Measurements from ENCODE around the gene MXI1. TPM values are rescaled to one million over a fixed set of nuclear protein-coding genes. Genes with fewer than 3 reads are reported as not detected.
A peak's percentile ranks its signal among the peaks of the same experiment; 100 is the strongest.

The MXI1 gene
- total RNA-seq, 2 donors from 2014 or later: 31.3 to 55.4 TPM

DNA sequence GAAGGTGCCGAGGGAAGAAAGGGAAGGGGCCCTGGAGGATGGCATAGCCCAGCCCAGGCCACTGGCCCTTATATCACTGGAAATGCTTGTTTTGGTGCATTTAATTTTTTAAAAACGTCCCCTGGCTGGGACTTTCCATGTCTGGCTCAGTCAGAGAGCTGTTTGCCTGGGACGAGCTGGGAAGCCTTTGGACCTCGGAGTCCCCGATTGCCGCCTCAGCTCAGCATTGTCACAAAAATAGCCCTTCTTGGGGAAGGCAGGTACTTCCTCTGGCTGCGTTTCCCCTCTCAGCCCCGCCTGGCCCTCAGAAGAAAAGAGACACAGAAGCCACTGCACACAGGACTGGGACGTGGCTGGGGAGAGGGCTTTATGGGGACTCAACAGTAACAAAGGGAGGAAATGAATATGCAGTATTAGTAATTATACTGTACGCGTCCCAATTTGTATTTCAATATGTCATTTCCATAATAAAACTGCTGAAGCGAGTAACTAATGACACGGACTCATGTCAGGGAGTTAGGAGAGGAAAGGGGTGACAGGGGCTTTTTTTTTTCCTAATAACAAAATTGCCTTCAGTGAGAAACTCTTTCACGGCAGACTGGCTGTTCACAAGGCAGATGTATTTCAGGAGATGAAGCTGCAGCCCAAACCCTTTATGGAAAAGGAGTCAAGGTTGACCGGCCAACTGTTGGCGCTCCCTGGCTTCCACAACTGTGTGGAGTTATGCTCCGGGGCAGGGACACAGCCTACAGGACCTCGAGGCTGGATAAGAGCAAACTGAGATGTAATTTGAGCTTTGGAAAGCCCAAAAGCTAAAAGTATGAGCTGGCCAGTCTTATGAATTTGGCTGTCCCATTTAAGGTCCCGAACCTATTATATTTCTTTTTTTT is 31.0 kb upstream of the MXI1 start:
- peaks cover 14% of the 10 kb centered on the region for H3K27me3 ChIP-seq (ENCODE audit: control insufficient read depth, insufficient read depth, low read length, poor library complexity, severe bottlenecking)
- H3K9me3 Mint-ChIP-seq: no peaks in the 10 kb centered on the region
- TF ChIP-seq, protein P1, sequence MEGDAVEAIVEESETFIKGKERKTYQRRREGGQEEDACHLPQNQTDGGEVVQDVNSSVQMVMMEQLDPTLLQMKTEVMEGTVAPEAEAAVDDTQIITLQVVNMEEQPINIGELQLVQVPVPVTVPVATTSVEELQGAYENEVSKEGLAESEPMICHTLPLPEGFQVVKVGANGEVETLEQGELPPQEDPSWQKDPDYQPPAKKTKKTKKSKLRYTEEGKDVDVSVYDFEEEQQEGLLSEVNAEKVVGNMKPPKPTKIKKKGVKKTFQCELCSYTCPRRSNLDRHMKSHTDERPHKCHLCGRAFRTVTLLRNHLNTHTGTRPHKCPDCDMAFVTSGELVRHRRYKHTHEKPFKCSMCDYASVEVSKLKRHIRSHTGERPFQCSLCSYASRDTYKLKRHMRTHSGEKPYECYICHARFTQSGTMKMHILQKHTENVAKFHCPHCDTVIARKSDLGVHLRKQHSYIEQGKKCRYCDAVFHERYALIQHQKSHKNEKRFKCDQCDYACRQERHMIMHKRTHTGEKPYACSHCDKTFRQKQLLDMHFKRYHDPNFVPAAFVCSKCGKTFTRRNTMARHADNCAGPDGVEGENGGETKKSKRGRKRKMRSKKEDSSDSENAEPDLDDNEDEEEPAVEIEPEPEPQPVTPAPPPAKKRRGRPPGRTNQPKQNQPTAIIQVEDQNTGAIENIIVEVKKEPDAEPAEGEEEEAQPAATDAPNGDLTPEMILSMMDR (conservative IDR thresholded peaks at IDR 0.05): no peak

GRCh38 chr10:110179220-110179619 is 28.2 kb upstream of the MXI1 start:
- peaks cover 42% of the 10 kb centered on the region for H3K27me3 Mint-ChIP-seq (ENCODE audit: insufficient read depth)

More for the DNA sequence above, 31.0 kb upstream of the MXI1 start:
- H3K36me3 Mint-ChIP-seq (ENCODE audit: low read depth): no peaks in the 10 kb centered on the region
- peaks cover 3% of the 10 kb centered on the region for H3K4me1 Mint-ChIP-seq
- H3K27ac Mint-ChIP-seq: no peak overlapping the region
- no peak overlapping the region for H3K9ac ChIP-seq (ENCODE audit: extremely low read depth, low read length, poor library complexity, severe bottlenecking)
- H3K27me3 Mint-ChIP-seq (ENCODE audit: insufficient read depth): peaks cover 69% of the 10 kb centered on the region
- DNase-seq: peak; percentile 39
- no peaks in the 10 kb centered on the region for H3K36me3 ChIP-seq (ENCODE audit: control insufficient read depth, insufficient read depth, low read length)
- H3K9me3 ChIP-seq (ENCODE audit: control insufficient read depth, low read length): no peaks in the 10 kb centered on the region
- no peak overlapping the region for H3K4me3 ChIP-seq (ENCODE audit: low read length)
- H3K4me1 ChIP-seq (ENCODE audit: control insufficient read depth, insufficient read depth, low read length): peaks cover 7% of the 10 kb centered on the region
- no peak overlapping the region for H3K4me3 Mint-ChIP-seq
- no peak overlapping the region for H3K27ac ChIP-seq (ENCODE audit: low read depth, low read length)
- WGBS, 2 experiments (ENCODE audit: insufficient coverage in 1 of 2, insufficient read length in 1 of 2): 70 to 82% methylated on average over 13 to 18 of the region's 19 CpGs

DNA sequence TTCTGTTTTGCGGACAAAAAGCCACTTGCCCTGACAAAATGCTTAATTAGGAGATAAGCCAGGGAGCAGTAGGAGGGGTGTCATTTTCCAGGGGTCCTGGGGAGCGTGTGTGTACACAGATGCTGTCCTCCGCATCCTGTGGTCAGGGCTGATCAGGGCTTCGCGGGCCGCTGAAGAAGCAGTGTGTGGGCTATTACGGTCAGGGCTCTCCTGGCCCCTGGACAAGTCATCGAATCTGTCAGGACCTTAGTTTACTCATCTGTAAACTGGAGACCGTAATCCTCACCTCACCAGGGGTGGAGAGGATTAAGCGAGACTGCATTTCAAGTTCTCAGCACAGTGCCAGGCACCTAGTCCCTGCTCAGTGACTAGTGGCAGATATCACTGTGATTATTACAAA is 26.0 kb upstream of the MXI1 start:
- peaks cover 4% of the 10 kb centered on the region for H3K4me1 ChIP-seq (ENCODE audit: control insufficient read depth, insufficient read depth, low read length)
- H3K9me3 ChIP-seq (ENCODE audit: control insufficient read depth, low read length): no peaks in the 10 kb centered on the region
- no peaks in the 10 kb centered on the region for H3K27me3 ChIP-seq (ENCODE audit: control insufficient read depth, insufficient read depth, low read length, poor library complexity, severe bottlenecking)
- Mint-ChIP-seq H3K27ac (peak overlapping the region; percentile 77), H3K9me3 (no peaks in the 10 kb centered on the region), H3K36me3 (ENCODE audit: low read depth) (no peaks in the 10 kb centered on the region), H3K4me1 (peaks cover 9% of the 10 kb centered on the region), H3K27me3 (ENCODE audit: insufficient read depth) (peaks cover 30% of the 10 kb centered on the region), H3K4me3 (no peak overlapping the region)
- H3K9ac ChIP-seq (ENCODE audit: extremely low read depth, low read length, poor library complexity, severe bottlenecking): no peak overlapping the region
- no peak overlapping the region for H3K4me3 ChIP-seq (ENCODE audit: low read length)
- 61 to 64% methylated on average over 7 to 10 of the region's 10 CpGs for WGBS, 2 experiments (ENCODE audit: insufficient coverage in 1 of 2, insufficient read length in 1 of 2)
- no peaks in the 10 kb centered on the region for H3K36me3 ChIP-seq (ENCODE audit: control insufficient read depth, insufficient read depth, low read length)
- H3K27ac ChIP-seq (ENCODE audit: low read depth, low read length): no peak overlapping the region
- DNase-seq: peak; percentile 60
- TF ChIP-seq, protein P1 (conservative IDR thresholded peaks at IDR 0.05): no peak

More at GRCh38 chr10:110179220-110179619, 28.2 kb upstream of the MXI1 start:
- H3K36me3 Mint-ChIP-seq (ENCODE audit: low read depth): no peaks in the 10 kb centered on the region
- peaks cover 9% of the 10 kb centered on the region for H3K4me1 Mint-ChIP-seq
- Histone ChIP-seq H3K27ac (ENCODE audit: low read depth, low read length) (no peak overlapping the region), H3K9me3 (ENCODE audit: control insufficient read depth, low read length) (no peaks in the 10 kb centered on the region), H3K27me3 (ENCODE audit: control insufficient read depth, insufficient read depth, low read length, poor library complexity, severe bottlenecking) (peaks cover 4% of the 10 kb centered on the region), H3K4me1 (ENCODE audit: control insufficient read depth, insufficient read depth, low read length) (peaks cover 11% of the 10 kb centered on the region), H3K4me3 (ENCODE audit: low read length) (no peak overlapping the region), H3K36me3 (ENCODE audit: control insufficient read depth, insufficient read depth, low read length) (no peaks in the 10 kb centered on the region), H3K9ac (ENCODE audit: extremely low read depth, low read length, poor library complexity, severe bottlenecking) (no peak overlapping the region)
- no peak overlapping the region for H3K27ac Mint-ChIP-seq
- H3K4me3 Mint-ChIP-seq: no peak overlapping the region
- 85 to 98% methylated on average over 5 to 7 of the region's 7 CpGs for WGBS, 2 experiments (ENCODE audit: insufficient coverage in 1 of 2, insufficient read length in 1 of 2)
- DNase-seq: no peak
- TF ChIP-seq, protein P1 (conservative IDR thresholded peaks at IDR 0.05): no peak
- H3K9me3 Mint-ChIP-seq: no peaks in the 10 kb centered on the region
